ENCODE data around the gene KRTAP12-2. TPM values are rescaled to one million over a fixed set of nuclear protein-coding genes. Genes with fewer than 3 reads are reported as not detected.

The KRTAP12-2 gene
- total RNA-seq, 2 donors from 2014 or later, result not detected

DNA sequence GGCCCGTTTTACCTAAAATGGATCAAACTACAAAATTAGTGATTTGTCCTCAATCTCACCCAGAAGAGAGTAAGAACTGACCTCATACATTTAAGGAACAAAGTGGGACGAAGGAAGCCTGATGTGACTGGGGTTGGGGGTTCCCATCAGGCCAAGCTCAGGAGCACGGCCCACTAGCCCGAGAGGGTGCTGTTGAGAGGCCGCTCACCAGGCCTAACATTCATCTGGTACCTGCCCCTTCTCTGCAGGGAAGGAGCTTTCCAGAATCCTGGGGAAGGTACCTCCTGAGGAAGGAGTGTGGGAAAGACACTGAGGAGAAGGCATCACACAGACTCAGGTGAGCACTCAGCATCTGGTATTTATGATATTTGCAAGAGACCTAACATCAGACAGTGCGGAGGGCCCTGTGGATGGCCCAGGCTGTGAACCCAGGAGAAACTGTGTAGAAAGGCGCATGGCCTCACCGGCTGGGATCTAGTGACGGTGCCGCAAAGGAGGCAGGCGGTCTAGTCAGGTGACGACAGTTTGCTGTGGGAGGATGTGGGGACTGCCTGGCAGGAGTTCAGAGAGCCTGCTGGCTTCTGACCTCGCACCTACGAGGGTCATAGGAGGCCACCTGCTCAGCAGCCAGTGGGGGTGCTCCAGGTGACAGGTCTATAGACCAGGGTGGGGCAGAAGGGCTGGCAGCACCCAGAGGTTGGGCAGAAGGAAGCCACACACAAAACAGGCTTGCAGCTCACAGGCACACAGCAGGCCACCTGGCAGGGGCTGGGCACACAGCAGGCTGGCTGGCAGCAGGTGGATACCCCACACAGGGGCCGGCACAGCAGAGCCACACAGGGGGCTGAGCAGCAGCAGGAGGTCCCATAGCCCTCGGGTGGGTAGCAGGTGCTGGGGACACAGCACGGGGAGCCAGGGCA is 12.8 kb downstream of the KRTAP12-2 start:
- no peak overlapping the region for H3K27ac ChIP-seq
- H3K27me3 ChIP-seq (replicated peaks; ENCODE audit: insufficient read depth), result no peaks in the 10 kb centered on the region
- ATAC-seq (ENCODE audit: insufficient number of reproducible peaks, low FRiP score, low read depth) (no peak), DNase-seq (ENCODE audit: low spot score) (no peak)
- no peak for TF ChIP-seq CTCF (IDR thresholded peaks at IDR 0.05)
- H3K36me3 ChIP-seq, result no peaks in the 10 kb centered on the region
- H3K9me3 ChIP-seq, result peaks cover 3% of the 10 kb centered on the region
- H3K4me1 ChIP-seq (ENCODE audit: control insufficient read depth in 1 of 2, low read depth in 2 of 2), result no peaks in the 10 kb centered on the region
- H3K4me3 ChIP-seq, result no peak overlapping the region

DNA sequence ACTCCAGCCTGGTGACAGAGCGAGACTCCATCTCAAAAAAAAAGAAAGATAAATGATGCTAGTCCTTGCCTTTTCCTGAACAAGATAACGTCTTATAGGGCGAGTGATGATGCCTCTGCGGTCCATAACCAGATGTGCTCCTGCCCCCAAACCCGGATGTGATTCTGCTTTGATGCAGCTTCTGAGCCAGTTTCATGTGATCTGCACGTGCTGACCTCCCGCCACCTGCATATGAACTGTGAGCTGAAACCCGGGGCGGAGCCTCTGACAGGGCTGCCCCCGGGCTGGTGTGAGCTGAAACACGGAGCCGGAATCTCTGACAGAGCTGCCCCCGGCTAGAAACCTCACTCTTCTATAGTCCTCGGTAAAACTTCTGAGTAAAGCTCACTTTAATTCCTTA is 13.6 kb downstream of the KRTAP12-2 start:
- H3K4me1 ChIP-seq (ENCODE audit: control insufficient read depth in 1 of 2, low read depth in 2 of 2), result no peaks in the 10 kb centered on the region
- no peaks in the 10 kb centered on the region for H3K36me3 ChIP-seq
- H3K27me3 ChIP-seq (replicated peaks; ENCODE audit: insufficient read depth), result no peaks in the 10 kb centered on the region
- H3K4me3 ChIP-seq, result no peak overlapping the region
- H3K9me3 ChIP-seq, result peaks cover 3% of the 10 kb centered on the region
- H3K27ac ChIP-seq, result no peak overlapping the region
- TF ChIP-seq CTCF (IDR thresholded peaks at IDR 0.05), result no peak
- no peak for ATAC-seq (ENCODE audit: insufficient number of reproducible peaks, low FRiP score, low read depth)
- DNase-seq (ENCODE audit: low spot score), result no peak

GRCh38 chr21:44650973-44651675 is 15.6 kb downstream of the KRTAP12-2 start:
- no peaks in the 10 kb centered on the region for H3K4me1 ChIP-seq (ENCODE audit: control insufficient read depth in 1 of 2, low read depth in 2 of 2)
- H3K36me3 ChIP-seq, result no peaks in the 10 kb centered on the region
- no peak for TF ChIP-seq CTCF (IDR thresholded peaks at IDR 0.05)
- ATAC-seq (ENCODE audit: insufficient number of reproducible peaks, low FRiP score, low read depth) (no peak), DNase-seq (ENCODE audit: low spot score) (no peak)
- H3K9me3 ChIP-seq, result peaks cover 2% of the 10 kb centered on the region
- H3K27me3 ChIP-seq (replicated peaks; ENCODE audit: insufficient read depth), result no peaks in the 10 kb centered on the region
- no peak overlapping the region for H3K4me3 ChIP-seq
- no peak overlapping the region for H3K27ac ChIP-seq

GRCh38 chr21:44650265-44650972 is 16.3 kb downstream of the KRTAP12-2 start:
- H3K4me1 ChIP-seq (ENCODE audit: control insufficient read depth in 1 of 2, low read depth in 2 of 2), result no peaks in the 10 kb centered on the region
- no peak for ATAC-seq (ENCODE audit: insufficient number of reproducible peaks, low FRiP score, low read depth)
- TF ChIP-seq CTCF (IDR thresholded peaks at IDR 0.05), result no peak
- H3K36me3 ChIP-seq, result no peaks in the 10 kb centered on the region
- H3K4me3 ChIP-seq, result no peak overlapping the region
- H3K27ac ChIP-seq, result no peak overlapping the region
- no peaks in the 10 kb centered on the region for H3K9me3 ChIP-seq
- no peak for DNase-seq (ENCODE audit: low spot score)
- H3K27me3 ChIP-seq (replicated peaks; ENCODE audit: insufficient read depth), result no peaks in the 10 kb centered on the region
